GM23248 (cell line): ENCODE data around the gene MPV17L2.

Experiments used
- EZH2 ChIP-seq: fragments of 200-600 bp; sonication (generic); IDR thresholded peaks from 2 replicates; pipeline ENCODE4 v1.6.1; 2018; ENCODE audit warnings: antibody characterized with exemption, mild to moderate bottlenecking; ENCODE audit not compliant: insufficient read depth, poor library complexity, severe bottlenecking
- EZH2phosphoT487 ChIP-seq: fragments of 200-600 bp; sonication (generic); IDR thresholded peaks from 2 replicates; pipeline ENCODE4 v1.6.1; 2018; ENCODE audit warnings: antibody characterized with exemption, moderate library complexity, mild to moderate bottlenecking, low read depth; ENCODE audit not compliant: insufficient read depth

- TF ChIP-seq EZH2phosphoT487 = no peak
- TF ChIP-seq EZH2 = no peak
Measured at GRCh38 chr19:18152817-18153555, 40.0 kb upstream of the MPV17L2 start, which contains the start of gene PIK3R2.
